ENCODE measurements around the gene MAVS.

The MAVS gene

GRCh38 chr20:3802524-3803239 is 44.0 kb upstream of the MAVS start:
- Histone ChIP-seq H3K4me3 (replicated peaks; ENCODE audit: insufficient read depth, low read length) (no peak overlapping the region), H3K27me3 (ENCODE audit: insufficient read depth, poor library complexity, severe bottlenecking) (no peaks in the 10 kb centered on the region), H3K27ac (replicated peaks) (no peak overlapping the region)
- TF ChIP-seq SPI1 (IDR thresholded peaks at IDR 0.05; ENCODE audit: borderline replicate concordance, low read depth) (peak; percentile 71; the same call in 1 of the 2 replicates), GABPA (IDR thresholded peaks at IDR 0.05; ENCODE audit: low read depth) (no peak)
- DNase-seq (ENCODE audit: low read depth in 1 of 2, low spot score in 1 of 2): no peak

GRCh38 chr20:3803289-3803688 is 43.3 kb upstream of the MAVS start:
- H3K4me3 ChIP-seq (replicated peaks; ENCODE audit: insufficient read depth, low read length): no peak overlapping the region
- TF ChIP-seq CTCF (IDR thresholded peaks at IDR 0.05; ENCODE audit: insufficient read depth, low read length): no peak
- no peak for TF ChIP-seq SPI1 (IDR thresholded peaks at IDR 0.05; ENCODE audit: borderline replicate concordance, low read depth)
- TF ChIP-seq, protein P1, sequence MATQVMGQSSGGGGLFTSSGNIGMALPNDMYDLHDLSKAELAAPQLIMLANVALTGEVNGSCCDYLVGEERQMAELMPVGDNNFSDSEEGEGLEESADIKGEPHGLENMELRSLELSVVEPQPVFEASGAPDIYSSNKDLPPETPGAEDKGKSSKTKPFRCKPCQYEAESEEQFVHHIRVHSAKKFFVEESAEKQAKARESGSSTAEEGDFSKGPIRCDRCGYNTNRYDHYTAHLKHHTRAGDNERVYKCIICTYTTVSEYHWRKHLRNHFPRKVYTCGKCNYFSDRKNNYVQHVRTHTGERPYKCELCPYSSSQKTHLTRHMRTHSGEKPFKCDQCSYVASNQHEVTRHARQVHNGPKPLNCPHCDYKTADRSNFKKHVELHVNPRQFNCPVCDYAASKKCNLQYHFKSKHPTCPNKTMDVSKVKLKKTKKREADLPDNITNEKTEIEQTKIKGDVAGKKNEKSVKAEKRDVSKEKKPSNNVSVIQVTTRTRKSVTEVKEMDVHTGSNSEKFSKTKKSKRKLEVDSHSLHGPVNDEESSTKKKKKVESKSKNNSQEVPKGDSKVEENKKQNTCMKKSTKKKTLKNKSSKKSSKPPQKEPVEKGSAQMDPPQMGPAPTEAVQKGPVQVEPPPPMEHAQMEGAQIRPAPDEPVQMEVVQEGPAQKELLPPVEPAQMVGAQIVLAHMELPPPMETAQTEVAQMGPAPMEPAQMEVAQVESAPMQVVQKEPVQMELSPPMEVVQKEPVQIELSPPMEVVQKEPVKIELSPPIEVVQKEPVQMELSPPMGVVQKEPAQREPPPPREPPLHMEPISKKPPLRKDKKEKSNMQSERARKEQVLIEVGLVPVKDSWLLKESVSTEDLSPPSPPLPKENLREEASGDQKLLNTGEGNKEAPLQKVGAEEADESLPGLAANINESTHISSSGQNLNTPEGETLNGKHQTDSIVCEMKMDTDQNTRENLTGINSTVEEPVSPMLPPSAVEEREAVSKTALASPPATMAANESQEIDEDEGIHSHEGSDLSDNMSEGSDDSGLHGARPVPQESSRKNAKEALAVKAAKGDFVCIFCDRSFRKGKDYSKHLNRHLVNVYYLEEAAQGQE (IDR thresholded peaks at IDR 0.05; ENCODE audit: insufficient replicate concordance, low read depth): no peak
- no peak for TF ChIP-seq GABPA (IDR thresholded peaks at IDR 0.05; ENCODE audit: low read depth)
- TF ChIP-seq POLR2AphosphoS5 (IDR thresholded peaks at IDR 0.05; ENCODE audit: low read depth): no peak
- no peaks in the 10 kb centered on the region for H3K27me3 ChIP-seq (ENCODE audit: insufficient read depth, poor library complexity, severe bottlenecking)
- no peak for DNase-seq (ENCODE audit: low read depth in 1 of 2, low spot score in 1 of 2)
- H3K27ac ChIP-seq (replicated peaks): no peak overlapping the region

- H3K4me3 ChIP-seq (replicated peaks; ENCODE audit: insufficient read depth, low read length): no peak overlapping the region
- TF ChIP-seq POLR2AphosphoS5 (IDR thresholded peaks at IDR 0.05; ENCODE audit: low read depth) (no peak), GABPA (IDR thresholded peaks at IDR 0.05; ENCODE audit: low read depth) (no peak), SPI1 (IDR thresholded peaks at IDR 0.05; ENCODE audit: borderline replicate concordance, low read depth) (no peak)
- no peak for DNase-seq (ENCODE audit: low read depth in 1 of 2, low spot score in 1 of 2)
- H3K27ac ChIP-seq (replicated peaks): no peak overlapping the region
- H3K27me3 ChIP-seq (ENCODE audit: insufficient read depth, poor library complexity, severe bottlenecking): no peaks in the 10 kb centered on the region
Observed at GRCh38 chr20:3803854-3804253, 42.8 kb upstream of the MAVS start.

DNA sequence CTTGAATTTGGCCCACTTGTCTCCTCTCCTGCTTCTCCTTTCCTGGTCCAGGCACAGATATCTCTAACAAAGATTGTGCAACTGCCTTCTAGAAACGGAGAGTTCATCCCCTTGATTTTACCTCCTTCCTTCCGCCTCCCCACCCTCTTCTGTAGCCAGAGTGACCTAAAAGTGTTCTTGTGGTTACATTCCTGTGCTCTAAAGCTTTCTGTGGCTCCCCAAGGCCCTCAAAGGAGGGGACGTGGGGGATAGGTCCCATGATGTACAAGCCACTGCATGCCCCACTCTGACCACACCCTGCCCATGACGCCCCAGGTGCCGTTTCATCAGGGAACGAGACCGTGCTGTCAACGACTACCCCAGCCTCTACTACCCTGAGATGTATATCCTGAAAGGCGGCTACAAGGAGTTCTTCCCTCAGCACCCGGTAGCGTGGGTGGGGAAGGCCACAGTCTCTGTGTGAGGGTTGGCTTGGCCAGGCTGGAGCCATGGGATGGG is 42.3 kb upstream of the MAVS start:
- TF ChIP-seq SPI1 (IDR thresholded peaks at IDR 0.05; ENCODE audit: borderline replicate concordance, low read depth): no peak
- TF ChIP-seq GABPA (IDR thresholded peaks at IDR 0.05; ENCODE audit: low read depth): no peak
- TF ChIP-seq POLR2AphosphoS5 (IDR thresholded peaks at IDR 0.05; ENCODE audit: low read depth): no peak
- no peak for TF ChIP-seq CTCF (IDR thresholded peaks at IDR 0.05; ENCODE audit: insufficient read depth, low read length)
- TF ChIP-seq, protein P1 (IDR thresholded peaks at IDR 0.05; ENCODE audit: insufficient replicate concordance, low read depth): no peak
- DNase-seq (ENCODE audit: low read depth in 1 of 2, low spot score in 1 of 2): no peak
- Histone ChIP-seq H3K27me3 (ENCODE audit: insufficient read depth, poor library complexity, severe bottlenecking) (no peaks in the 10 kb centered on the region), H3K27ac (replicated peaks) (no peak overlapping the region), H3K4me3 (replicated peaks; ENCODE audit: insufficient read depth, low read length) (no peak overlapping the region)
